ENCODE data around the gene NYNRIN. TPM values are rescaled to one million over a fixed set of nuclear protein-coding genes. Genes with fewer than 3 reads are reported as not detected.

NYNRIN gene
- total RNA-seq, 1 donor from 2014 or later, result 6.2 TPM

GRCh38 chr14:24360281-24360680 lies 38.5 kb upstream of the NYNRIN start:
- no peak for DNase-seq (ENCODE audit: low read depth)
- no peak overlapping the region for H3K4me3 ChIP-seq (ENCODE audit: low read depth, low read length)
- TF ChIP-seq CTCF (conservative IDR thresholded peaks at IDR 0.05; ENCODE audit: low read depth, low read length), result no peak

GRCh38 chr14:24361326-24361725 lies 37.5 kb upstream of the NYNRIN start:
- DNase-seq (ENCODE audit: low read depth), result no peak
- no peak for TF ChIP-seq CTCF (conservative IDR thresholded peaks at IDR 0.05; ENCODE audit: low read depth, low read length)
- no peak overlapping the region for H3K4me3 ChIP-seq (ENCODE audit: low read depth, low read length)

- no peak overlapping the region for H3K4me3 ChIP-seq (ENCODE audit: low read depth, low read length)
- TF ChIP-seq CTCF (conservative IDR thresholded peaks at IDR 0.05; ENCODE audit: low read depth, low read length), result no peak
- no peak for DNase-seq (ENCODE audit: low read depth)
Observed at GRCh38 chr14:24362241-24362960, 36.4 kb upstream of the NYNRIN start.

GRCh38 chr14:24363401-24363800 lies 35.4 kb upstream of the NYNRIN start:
- no peak overlapping the region for H3K4me3 ChIP-seq (ENCODE audit: low read depth, low read length)
- no peak for TF ChIP-seq CTCF (conservative IDR thresholded peaks at IDR 0.05; ENCODE audit: low read depth, low read length)
- DNase-seq (ENCODE audit: low read depth), result no peak

- no peak for DNase-seq (ENCODE audit: low read depth)
- no peak overlapping the region for H3K4me3 ChIP-seq (ENCODE audit: low read depth, low read length)
- TF ChIP-seq CTCF (conservative IDR thresholded peaks at IDR 0.05; ENCODE audit: low read depth, low read length), result no peak
Observed at GRCh38 chr14:24364841-24365240, 34.0 kb upstream of the NYNRIN start.

GRCh38 chr14:24365600-24366412 lies 33.0 kb upstream of the NYNRIN start:
- peak overlapping the region; percentile 76 for H3K4me3 ChIP-seq (ENCODE audit: low read depth, low read length)
- TF ChIP-seq CTCF (conservative IDR thresholded peaks at IDR 0.05; ENCODE audit: low read depth, low read length), result peak; percentile 93
- no peak for DNase-seq (ENCODE audit: low read depth)
